IPS DF 6.9 (cell line): ENCODE data around the gene IP6K2.

Experiments used
- DNase-seq: peaks from one replicate; pipeline ENCODE4 v3.0.0-alpha.2; 2013; ENCODE audit warnings: low read depth, low spot score
- H3K27ac ChIP-seq: one replicate; pipeline ENCODE4 v1.5.1; 2013; ENCODE audit warnings: low read length, control low read depth
- H3K27me3 ChIP-seq: 2 replicates; pipeline ENCODE4 v1.6.1; 2013; ENCODE audit warnings: mild to moderate bottlenecking, low read length; ENCODE audit not compliant: control insufficient read depth, insufficient read depth
- H3K36me3 ChIP-seq: 2 replicates; pipeline ENCODE4 v1.6.1; 2013; ENCODE audit warnings: low read length; ENCODE audit not compliant: control insufficient read depth, insufficient read depth
- H3K4me1 ChIP-seq: 2 replicates; pipeline ENCODE4 v1.6.1; 2013; ENCODE audit warnings: low read length; ENCODE audit not compliant: control insufficient read depth, insufficient read depth
- H3K4me3 ChIP-seq: 2 replicates; pipeline ENCODE4 v1.5.1; 2013; ENCODE audit warnings: mild to moderate bottlenecking, low read length
- H3K9me3 ChIP-seq: 2 replicates; pipeline ENCODE4 v1.6.1; 2013; ENCODE audit warnings: low read length, inconsistent platforms; ENCODE audit not compliant: control insufficient read depth, insufficient read depth
- WGBS: extraction: QIAGEN DNeasy Blood & Tissue Kit; methylation state at CpG from one replicate; pipeline ENCODE4 v1.1.7; 2013; ENCODE audit warnings: mixed read lengths, missing lambda C conversion rate; ENCODE audit not compliant: insufficient read length, insufficient coverage; 5-methylcytosine and 5-hydroxymethylcytosine counted together

IP6K2 gene

GRCh38 chr3:48656841-48657281, 60.2 kb downstream of the IP6K2 start:
- DNase-seq: no peak
- H3K4me1 ChIP-seq: peaks cover 4% of the 10 kb centered on the region
- H3K27ac ChIP-seq: no peak overlapping the region
- WGBS: no CpG with 5 or more reads among the region's 45 CpGs
- H3K9me3 ChIP-seq: no peaks in the 10 kb centered on the region
- no peak overlapping the region; the same call in 1 of the 2 replicates for H3K4me3 ChIP-seq
- no peaks in the 10 kb centered on the region for H3K27me3 ChIP-seq
- peaks cover 3% of the 10 kb centered on the region; the same call in 1 of the 2 replicates for H3K36me3 ChIP-seq

GRCh38 chr3:48656061-48656840, 60.8 kb downstream of the IP6K2 start:
- Histone ChIP-seq H3K4me1 (peaks cover 4% of the 10 kb centered on the region), H3K36me3 (peaks cover 5% of the 10 kb centered on the region), H3K9me3 (no peaks in the 10 kb centered on the region), H3K27ac (no peak overlapping the region), H3K27me3 (no peaks in the 10 kb centered on the region), H3K4me3 (peak overlapping the region; percentile 40; the same call in 1 of the 2 replicates)
- no CpG with 5 or more reads among the region's 94 CpGs for whole genome bisulfite sequencing
- DNase-seq: no peak

GRCh38 chr3:48655606-48656005, 61.4 kb downstream of the IP6K2 start:
- no peak overlapping the region for H3K27ac ChIP-seq
- peaks cover 4% of the 10 kb centered on the region for H3K4me1 ChIP-seq
- H3K27me3 ChIP-seq: no peaks in the 10 kb centered on the region
- no peak for DNase-seq
- WGBS: no CpG with 5 or more reads among the region's 30 CpGs
- no peaks in the 10 kb centered on the region for H3K9me3 ChIP-seq
- H3K4me3 ChIP-seq: peak overlapping the region; percentile 40; the same call in 1 of the 2 replicates
- peaks cover 11% of the 10 kb centered on the region; the same call in 1 of the 2 replicates for H3K36me3 ChIP-seq

- peaks cover 4% of the 10 kb centered on the region for H3K4me1 ChIP-seq
- peaks cover 11% of the 10 kb centered on the region; the same call in 1 of the 2 replicates for H3K36me3 ChIP-seq
- H3K27ac ChIP-seq: no peak overlapping the region
- H3K9me3 ChIP-seq: no peaks in the 10 kb centered on the region
- no peak for DNase-seq
- no peak overlapping the region for H3K4me3 ChIP-seq
- H3K27me3 ChIP-seq: no peaks in the 10 kb centered on the region
- no CpG with 5 or more reads among the region's 12 CpGs for WGBS
Measured at GRCh38 chr3:48655063-48655462, 62.0 kb downstream of the IP6K2 start.

GRCh38 chr3:48652923-48653715, 63.9 kb downstream of the IP6K2 start:
- no peak overlapping the region for H3K27ac ChIP-seq
- no CpG with 5 or more reads among the region's 15 CpGs for WGBS
- DNase-seq: no peak
- peaks cover 15% of the 10 kb centered on the region for H3K36me3 ChIP-seq
- H3K9me3 ChIP-seq: no peaks in the 10 kb centered on the region
- H3K27me3 ChIP-seq: no peaks in the 10 kb centered on the region
- H3K4me1 ChIP-seq: peaks cover 4% of the 10 kb centered on the region
- H3K4me3 ChIP-seq: no peak overlapping the region

- WGBS: no CpG with 5 or more reads among the region's 11 CpGs
- no peak for DNase-seq
- peaks cover under 1% of the 10 kb centered on the region; the same call in 1 of the 2 replicates for H3K4me1 ChIP-seq
- no peaks in the 10 kb centered on the region for H3K9me3 ChIP-seq
- H3K27me3 ChIP-seq: no peaks in the 10 kb centered on the region
- no peak overlapping the region for H3K4me3 ChIP-seq
- H3K36me3 ChIP-seq: peaks cover 15% of the 10 kb centered on the region
- no peak overlapping the region for H3K27ac ChIP-seq
Measured at GRCh38 chr3:48651771-48652170, 65.2 kb downstream of the IP6K2 start.

GRCh38 chr3:48650723-48651122, 66.3 kb downstream of the IP6K2 start:
- Histone ChIP-seq H3K4me1 (no peaks in the 10 kb centered on the region), H3K9me3 (no peaks in the 10 kb centered on the region), H3K27me3 (no peaks in the 10 kb centered on the region), H3K27ac (no peak overlapping the region), H3K36me3 (peaks cover 21% of the 10 kb centered on the region), H3K4me3 (no peak overlapping the region)
- no peak for DNase-seq
- no CpG with 5 or more reads among the region's 12 CpGs for WGBS

GRCh38 chr3:48648188-48648850, 68.7 kb downstream of the IP6K2 start:
- H3K4me3 ChIP-seq: no peak overlapping the region
- no peaks in the 10 kb centered on the region for H3K27me3 ChIP-seq
- DNase-seq: no peak
- H3K27ac ChIP-seq: no peak overlapping the region
- no peaks in the 10 kb centered on the region for H3K4me1 ChIP-seq
- peaks cover 29% of the 10 kb centered on the region for H3K36me3 ChIP-seq
- no CpG with 5 or more reads among the region's 15 CpGs for WGBS
- H3K9me3 ChIP-seq: no peaks in the 10 kb centered on the region

GRCh38 chr3:48647714-48648113, 69.3 kb downstream of the IP6K2 start:
- Histone ChIP-seq H3K27ac (no peak overlapping the region), H3K4me3 (no peak overlapping the region), H3K9me3 (no peaks in the 10 kb centered on the region), H3K27me3 (no peaks in the 10 kb centered on the region), H3K4me1 (no peaks in the 10 kb centered on the region), H3K36me3 (peaks cover 33% of the 10 kb centered on the region)
- DNase-seq: no peak
- no CpG with 5 or more reads among the region's 9 CpGs for WGBS
